IMR-90 (cell line): ENCODE measurements around the gene MAGI1. TPM values are rescaled to one million over a fixed set of nuclear protein-coding genes. Genes with fewer than 3 reads are reported as not detected.

Experiments
- ATAC-seq: fragments of 200-7000 bp; cut with Tn5 transposase; 2 replicates; pipeline ENCODE4 v1.9.1; 2020; ENCODE audit warnings: low read depth, mild to moderate bottlenecking, moderate library complexity
- BruUV-seq: library from RNA; stranded (reverse); fragments of 400-500 nt; replicated peaks from 2 replicates; lab custom pipeline; 2021; lab: Mats Ljungman, UMichigan
- CTCF ChIA-PET: fragments of 300-600 bp; formaldehyde crosslinking; extraction: SDS; loops from one replicate; lab custom pipeline; 2021; ENCODE audit warnings: antibody characterized with exemption; lab: Yijun Ruan, JAX
- POLR2A ChIA-PET: fragments of 300-600 bp; sonication (Branson Sonifier 250); formaldehyde crosslinking; loops from one replicate; lab custom pipeline; 2022; ENCODE audit warnings: antibody characterized with exemption; ENCODE audit not compliant: unreplicated experiment; lab: Charles Lee
- DNase-seq: peaks from one replicate; pipeline ENCODE4 v3.0.0; 2013
- H2AFZ ChIP-seq: replicated peaks from 2 replicates; pipeline ENCODE3; 2013; ENCODE audit warnings: low read length, mild to moderate bottlenecking; ENCODE audit not compliant: poor library complexity
- H2AK5ac ChIP-seq: 2 replicates; pipeline ENCODE4 v1.6.1; 2013; ENCODE audit warnings: low read depth, low read length, inconsistent platforms
- H2AK9ac ChIP-seq: replicated peaks from 2 replicates; pipeline ENCODE3; 2013; ENCODE audit warnings: mild to moderate bottlenecking, low read depth, low read length, moderate library complexity; ENCODE audit not compliant: poor library complexity
- H2BK120ac ChIP-seq: 2 replicates; pipeline ENCODE4 v1.6.1; 2013; ENCODE audit warnings: low read depth, low read length, inconsistent platforms
- H2BK15ac ChIP-seq: 3 replicates; pipeline ENCODE4 v1.6.1; 2013; ENCODE audit warnings: low read depth, low read length, inconsistent platforms
- H2BK20ac ChIP-seq: 2 replicates; pipeline ENCODE4 v1.6.1; 2013; ENCODE audit warnings: low read depth, mild to moderate bottlenecking, inconsistent platforms, low read length, moderate library complexity
- H2BK5ac ChIP-seq: 2 replicates; pipeline ENCODE4 v1.6.1; 2013; ENCODE audit warnings: mild to moderate bottlenecking, low read depth, low read length, inconsistent platforms; ENCODE audit not compliant: poor library complexity, severe bottlenecking
- H3K14ac ChIP-seq: replicated peaks from 2 replicates; pipeline ENCODE4 v1.6.1; 2013; ENCODE audit warnings: low read depth, low read length, inconsistent platforms
- H3K18ac ChIP-seq: 2 replicates; pipeline ENCODE4 v1.6.1; 2013; ENCODE audit warnings: low read depth, low read length, control low read depth
- H3K23ac ChIP-seq: 2 replicates; pipeline ENCODE4 v1.6.1; 2013; ENCODE audit warnings: low read depth, low read length, inconsistent platforms
- H3K27ac ChIP-seq: 2 replicates; pipeline ENCODE4 v1.5.1; 2013; ENCODE audit warnings: mild to moderate bottlenecking, control low read depth, low read length; ENCODE audit not compliant: insufficient read depth
- H3K27me3 ChIP-seq: 2 replicates; pipeline ENCODE4 v1.6.1; 2013; ENCODE audit warnings: low read length; ENCODE audit not compliant: control insufficient read depth, insufficient read depth
- H3K36me3 ChIP-seq: 2 replicates; pipeline ENCODE4 v1.6.1; 2013; ENCODE audit warnings: low read length, mixed read lengths; ENCODE audit not compliant: control insufficient read depth, insufficient read depth
- H3K4ac ChIP-seq: 2 replicates; pipeline ENCODE4 v1.6.1; 2013; ENCODE audit warnings: low read depth, low read length, inconsistent platforms
- H3K4me1 ChIP-seq: 2 replicates; pipeline ENCODE4 v1.6.1; 2013; ENCODE audit warnings: low read length, mixed read lengths; ENCODE audit not compliant: control insufficient read depth, insufficient read depth
- H3K4me2 ChIP-seq: 2 replicates; pipeline ENCODE4 v1.6.1; 2013; ENCODE audit warnings: low read depth, mild to moderate bottlenecking, control low read depth, low read length, moderate library complexity
- H3K4me3 ChIP-seq: 2 replicates; pipeline ENCODE4 v1.5.1; 2013; ENCODE audit warnings: low read depth, mild to moderate bottlenecking, control low read depth, low read length, moderate library complexity; ENCODE audit not compliant: insufficient read depth
- H3K56ac ChIP-seq: 2 replicates; pipeline ENCODE4 v1.6.1; 2013; ENCODE audit warnings: low read length, inconsistent platforms; ENCODE audit not compliant: insufficient read depth; ENCODE audit errors: extremely low read depth
- H3K79me1 ChIP-seq, 2 experiments: 2 replicates each; pipeline ENCODE4 v1.6.1; 2013; ENCODE audit warnings: low read length in 2 of 2, inconsistent platforms in 1 of 2, low read depth in 1 of 2
- H3K9ac ChIP-seq: 2 replicates; pipeline ENCODE4 v1.6.1; 2013; ENCODE audit warnings: low read depth, low read length, control low read depth
- H3K9me1 ChIP-seq: 2 replicates; pipeline ENCODE4 v1.6.1; 2013; ENCODE audit warnings: low read length, inconsistent platforms; ENCODE audit not compliant: insufficient read depth
- H3K9me3 ChIP-seq: 2 replicates; pipeline ENCODE4 v1.6.1; 2013; ENCODE audit warnings: low read length; ENCODE audit not compliant: control insufficient read depth, insufficient read depth
- H4K20me1 ChIP-seq: 2 replicates; pipeline ENCODE4 v1.6.1; 2013; ENCODE audit warnings: low read length, inconsistent platforms; ENCODE audit not compliant: insufficient read depth
- H4K5ac ChIP-seq: 2 replicates; pipeline ENCODE4 v1.6.1; 2013; ENCODE audit warnings: mild to moderate bottlenecking, low read depth, low read length, control low read depth
- H4K8ac ChIP-seq, 2 experiments: 2 replicates each; pipeline ENCODE4 v1.6.1; 2013; ENCODE audit warnings: low read depth in 2 of 2, low read length in 2 of 2, control low read depth in 1 of 2, inconsistent platforms in 1 of 2
- H4K91ac ChIP-seq: 2 replicates; pipeline ENCODE4 v1.6.1; 2013; ENCODE audit warnings: low read depth, low read length, inconsistent platforms; ENCODE audit not compliant: insufficient read depth
- BHLHE40 ChIP-seq: fragments of 150-350 bp; IDR thresholded peaks from 2 replicates; pipeline ENCODE4 v1.6.1; 2016; ENCODE audit warnings: mild to moderate bottlenecking, low read depth, low read length
- CEBPB ChIP-seq: IDR thresholded peaks from 2 replicates; pipeline ENCODE4 v1.6.1; 2012; ENCODE audit warnings: low read depth, low read length, improper control_type of control experiment
- CHD1 ChIP-seq: IDR thresholded peaks from 2 replicates; pipeline ENCODE4 v1.6.1; 2012; ENCODE audit warnings: low read depth, low read length, improper control_type of control experiment
- CTCF ChIP-seq: conservative IDR thresholded peaks from 2 replicates; pipeline ENCODE4 v1.5.1; 2012; ENCODE audit warnings: mild to moderate bottlenecking, low read depth, low read length, improper control_type of control experiment
- ELK1 ChIP-seq: fragments of 150-350 bp; IDR thresholded peaks from 2 replicates; pipeline ENCODE4 v1.6.1; 2016; ENCODE audit warnings: low read depth, mild to moderate bottlenecking, low read length, moderate library complexity, borderline replicate concordance
- FOS ChIP-seq: fragments of 150-350 bp; IDR thresholded peaks from 2 replicates; pipeline ENCODE4 v1.6.1; 2016; ENCODE audit warnings: low read depth, low read length
- MAFK ChIP-seq: IDR thresholded peaks from 2 replicates; pipeline ENCODE4 v1.6.1; 2012; ENCODE audit warnings: low read depth, low read length, improper control_type of control experiment
- MAZ ChIP-seq: IDR thresholded peaks from 2 replicates; pipeline ENCODE4 v1.6.1; 2012; ENCODE audit warnings: low read depth, mild to moderate bottlenecking, low read length, improper control_type of control experiment, moderate library complexity, borderline replicate concordance
- MXI1 ChIP-seq: IDR thresholded peaks from 2 replicates; pipeline ENCODE4 v1.6.1; 2012; ENCODE audit warnings: low read depth, mild to moderate bottlenecking, low read length, moderate library complexity, borderline replicate concordance
- NFE2L2 ChIP-seq: fragments of 150-350 bp; IDR thresholded peaks from 2 replicates; pipeline ENCODE4 v1.6.1; 2016; ENCODE audit warnings: low read depth, mild to moderate bottlenecking, low read length
- POLR2A ChIP-seq: IDR thresholded peaks from 2 replicates; pipeline ENCODE4 v1.6.1; 2012; ENCODE audit warnings: mild to moderate bottlenecking, low read depth, low read length
- RAD21 ChIP-seq: IDR thresholded peaks from 2 replicates; pipeline ENCODE4 v1.6.1; 2012; ENCODE audit warnings: low read length, improper control_type of control experiment
- RCOR1 ChIP-seq: IDR thresholded peaks from 2 replicates; pipeline ENCODE4 v1.6.1; 2012; ENCODE audit warnings: mild to moderate bottlenecking, low read length, improper control_type of control experiment; ENCODE audit not compliant: insufficient replicate concordance
- RFX5 ChIP-seq: IDR thresholded peaks from 2 replicates; pipeline ENCODE4 v1.8.0; 2012; ENCODE audit warnings: low read depth, mild to moderate bottlenecking, low read length, moderate library complexity
- SMC3 ChIP-seq: fragments of 150-350 bp; IDR thresholded peaks from 2 replicates; pipeline ENCODE4 v1.6.1; 2016; ENCODE audit warnings: low read depth, mild to moderate bottlenecking, antibody characterized with exemption, low read length, moderate library complexity
- USF2 ChIP-seq: fragments of 150-350 bp; IDR thresholded peaks from 2 replicates; pipeline ENCODE4 v1.6.1; 2017; ENCODE audit warnings: mild to moderate bottlenecking, antibody characterized with exemption, low read length, low read depth
- WGBS, 2 experiments: methylation state at CpG; one replicate each; pipeline versions ENCODE4 v1.1.5 to v1.1.7; 2013; ENCODE audit warnings: missing lambda C conversion rate in 2 of 2; ENCODE audit not compliant: insufficient read length in 1 of 2; ENCODE audit errors: extremely low coverage in 2 of 2; 5-methylcytosine and 5-hydroxymethylcytosine counted together
- dilution Hi-C: fragments of 300-500 bp; cut with HindIII; formaldehyde crosslinking; loops from one replicate; pipeline ENCODE4 v1.14.3; 2018; ENCODE audit warnings: low sequenced_read_pairs; ENCODE audit not compliant: unreplicated experiment
- in situ Hi-C: fragments of 300-500 bp; cut with MboI; formaldehyde crosslinking; loops from 3 replicates; pipeline ENCODE4 v1.14.3; 2019; ENCODE audit warnings: low sequenced_read_pairs, inconsistent platforms, mixed read lengths
- intact Hi-C: fragments of 100-400 bp; cut with micrococcal nuclease; formaldehyde crosslinking; loops from 2 replicates; pipeline ENCODE4 v1.10.0; 2022
- polyA plus RNA-seq, 3 experiments: library from polyadenylated mRNA; depleted of rRNA; stranded (reverse); fragments of >200 nt; gene quantifications; 2 replicates each; pipeline ENCODE4 v1.2.3, GENCODE V29; 2012; ENCODE audit warnings: low replicate concordance in 1 of 3
- total RNA-seq: library from RNA; depleted of rRNA; stranded (reverse); fragments of >200 nt; gene quantifications from 2 replicates; pipeline ENCODE4 v1.2.3, GENCODE V29; 2012

The MAGI1 gene
- total and polyA plus RNA-seq, 2 of the 4 experiments (the other 2 are of a cell fraction): 14.5 to 24.2 TPM

- Histone ChIP-seq H3K23ac (no peak overlapping the region), H3K4me3 (no peak overlapping the region), H3K4ac (no peak overlapping the region), H2AFZ (no peak overlapping the region), H2BK15ac (no peak overlapping the region), H3K56ac (no peak overlapping the region), H2AK5ac (no peak overlapping the region), H3K14ac (no peak overlapping the region), H4K8ac (no peak overlapping the region), H3K27ac (no peak overlapping the region), H4K5ac (no peak overlapping the region), H3K18ac (no peak overlapping the region), H3K36me3 (no peaks in the 10 kb centered on the region), H3K9me3 (no peaks in the 10 kb centered on the region), H4K91ac (no peak overlapping the region), H3K4me1 (no peaks in the 10 kb centered on the region), H3K27me3 (no peaks in the 10 kb centered on the region), H3K4me2 (no peak overlapping the region), H2AK9ac (no peak overlapping the region), H2BK120ac (no peak overlapping the region), H3K79me1 (peaks cover 23 to 36% of the 10 kb centered on the region in 2 experiments), H3K9ac (no peak overlapping the region), H4K20me1 (peaks cover 4% of the 10 kb centered on the region; the same call in 1 of the 2 replicates), H3K9me1 (no peaks in the 10 kb centered on the region; the same call in none of the 2 replicates), H2BK5ac (no peak overlapping the region), H2BK20ac (no peak overlapping the region)
- ChIA-PET CTCF (interaction anchor here (0.7 kb wide), 1 partner anchor 226 kb away, joined by 4 read pairs; no protein-coding TSS in a partner anchor), POLR2A (no interaction called here)
- DNase-seq (no peak), ATAC-seq (no peak)
- in situ Hi-C loops (no loop called here), intact Hi-C loops (no loop called here), dilution Hi-C loops (no loop called here)
- BruUV-seq: no TSS peak
- TF ChIP-seq CTCF (no peak), NFE2L2 (no peak), MAFK (no peak), MAZ (no peak), SMC3 (no peak), POLR2A (no peak), RAD21 (no peak), CEBPB (no peak), FOS (no peak), USF2 (no peak), CHD1 (no peak), RCOR1 (no peak), ELK1 (no peak), RFX5 (no peak), BHLHE40 (no peak), MXI1 (no peak)
- WGBS, 2 experiments: no CpG with 5 or more reads among the region's 4 CpGs
Observed at GRCh38 chr3:65986285-65986684, 52.4 kb downstream of the MAGI1 start.
